Neural cell (in vitro differentiated cells): ENCODE measurements around the gene LY6G5C. TPM values are rescaled to one million over a fixed set of nuclear protein-coding genes. Genes with fewer than 3 reads are reported as not detected.

ENCODE experiments used
- H2AFZ ChIP-seq: fragments of 200-600, 300-800 bp; sonication (generic), shearing (Covaris generic); 2 replicates; pipeline ENCODE4 v1.6.0; 2014; ENCODE audit warnings: low read depth, mild to moderate bottlenecking, antibody characterized with exemption, low read length, moderate library complexity
- H3F3A ChIP-seq: fragments of 200-600 bp; shearing (Covaris generic); 2 replicates; pipeline ENCODE4 v1.6.1; 2016; ENCODE audit warnings: mild to moderate bottlenecking, moderate library complexity, mixed read lengths, antibody characterized with exemption, low read length; ENCODE audit not compliant: insufficient read depth, poor library complexity, severe bottlenecking
- H3K27ac ChIP-seq: fragments of 200-600, 300-800 bp; sonication (generic), shearing (Covaris generic); 2 replicates; pipeline ENCODE4 v1.5.1; 2014; ENCODE audit warnings: mild to moderate bottlenecking, low read length, moderate library complexity
- H3K27me3 ChIP-seq: fragments of 300-800, 200-600 bp; sonication (generic), shearing (Covaris generic); 2 replicates; pipeline ENCODE4 v1.6.0; 2014; ENCODE audit warnings: mild to moderate bottlenecking, low read depth, low read length, moderate library complexity; ENCODE audit not compliant: insufficient read depth
- H3K36me3 ChIP-seq: fragments of 300-800, 200-600 bp; sonication (generic), shearing (Covaris generic); 2 replicates; pipeline ENCODE4 v1.5.1; 2014; ENCODE audit warnings: mild to moderate bottlenecking, antibody characterized with exemption, low read length, moderate library complexity; ENCODE audit not compliant: insufficient read depth
- H3K4me2 ChIP-seq: fragments of 300-800, 200-600 bp; sonication (generic), shearing (Covaris generic); 2 replicates; pipeline ENCODE4 v1.6.0; 2014; ENCODE audit warnings: mild to moderate bottlenecking, low read length
- H3K4me3 ChIP-seq: fragments of 300-800, 200-600 bp; sonication (generic), shearing (Covaris generic); 2 replicates; pipeline ENCODE4 v1.5.1; 2014; ENCODE audit warnings: mild to moderate bottlenecking, low read length, moderate library complexity
- H3K79me2 ChIP-seq: fragments of 200-600 bp; shearing (Covaris generic); replicated peaks from 2 replicates; pipeline ENCODE4 v1.6.0; 2014; ENCODE audit warnings: mild to moderate bottlenecking, low read length, moderate library complexity; ENCODE audit not compliant: insufficient read depth
- H3K9ac ChIP-seq: fragments of 300-800, 200-600 bp; sonication (generic), shearing (Covaris generic); 2 replicates; pipeline ENCODE4 v1.6.1; 2016; ENCODE audit warnings: mild to moderate bottlenecking, low read length, mixed read lengths
- H3K9me2 ChIP-seq: fragments of 200-600 bp; shearing (Covaris generic); 2 replicates; pipeline ENCODE4 v1.6.1; 2016; ENCODE audit warnings: mild to moderate bottlenecking, low read length, mixed read lengths; ENCODE audit not compliant: insufficient read depth
- H3K9me3 ChIP-seq: fragments of 200-600, 300-800 bp; sonication (generic), shearing (Covaris generic); 2 replicates; pipeline ENCODE4 v1.6.1; 2016; ENCODE audit warnings: mild to moderate bottlenecking, mixed run types, low read length, moderate library complexity, mixed read lengths
- H4K20me1 ChIP-seq: fragments of 200-600 bp; shearing (Covaris generic); 2 replicates; pipeline ENCODE4 v1.6.1; 2016; ENCODE audit warnings: mild to moderate bottlenecking, mixed run types; ENCODE audit not compliant: insufficient read depth
- CTCF ChIP-seq: fragments of 450-650 bp; IDR thresholded peaks from 2 replicates; pipeline ENCODE4 v1.5.1; 2014; ENCODE audit warnings: antibody characterized with exemption, mild to moderate bottlenecking, moderate library complexity; ENCODE audit not compliant: poor library complexity, severe bottlenecking
- EP300 ChIP-seq: fragments of 450-650 bp; conservative IDR thresholded peaks from 2 replicates; pipeline ENCODE4 v1.6.1; 2014; ENCODE audit warnings: antibody characterized with exemption, mild to moderate bottlenecking, moderate library complexity; ENCODE audit not compliant: poor library complexity, severe bottlenecking
- EZH2 ChIP-seq: fragments of 200-600, 300-800 bp; shearing (Covaris generic), sonication (generic); IDR thresholded peaks from 2 replicates; pipeline ENCODE4 v1.6.1; 2014; ENCODE audit warnings: antibody characterized with exemption, low read length, borderline replicate concordance, mild to moderate bottlenecking; ENCODE audit not compliant: insufficient read depth, poor library complexity, severe bottlenecking
- MXI1 ChIP-seq: fragments of 450-650 bp; conservative IDR thresholded peaks from 2 replicates; pipeline ENCODE4 v1.6.1; 2014; ENCODE audit warnings: antibody characterized with exemption, mild to moderate bottlenecking; ENCODE audit not compliant: poor library complexity, severe bottlenecking
- POLR2AphosphoS5 ChIP-seq: IDR thresholded peaks from 2 replicates; pipeline ENCODE4 v1.6.1; 2012
- RAD21 ChIP-seq: fragments of 450-650 bp; conservative IDR thresholded peaks from 2 replicates; pipeline ENCODE4 v1.6.1; 2014; ENCODE audit warnings: antibody characterized with exemption, mild to moderate bottlenecking, moderate library complexity
- SMC3 ChIP-seq: fragments of 450-650 bp; conservative IDR thresholded peaks from 2 replicates; pipeline ENCODE4 v1.6.1; 2014; ENCODE audit warnings: antibody characterized with exemption, mild to moderate bottlenecking, moderate library complexity; ENCODE audit not compliant: poor library complexity
- TAF1 ChIP-seq: IDR thresholded peaks from 2 replicates; pipeline ENCODE4 v1.6.1; 2012; ENCODE audit warnings: low read depth
- polyA minus RNA-seq: library from RNA; depleted of rRNA, polyadenylated mRNA; stranded (reverse); fragments of >200 nt; gene quantifications from 2 replicates; pipeline ENCODE4 v1.2.3, GENCODE V29; 2014
- polyA plus RNA-seq: library from polyadenylated mRNA; depleted of rRNA; stranded (reverse); fragments of >200 nt; gene quantifications from 2 replicates; pipeline ENCODE4 v1.2.3, GENCODE V29; 2014
- TF ChIP-seq, protein P1 (sequence below): IDR thresholded peaks from 2 replicates; pipeline ENCODE4 v1.6.1; 2012; ENCODE audit warnings: borderline replicate concordance

LY6G5C gene, protein sequence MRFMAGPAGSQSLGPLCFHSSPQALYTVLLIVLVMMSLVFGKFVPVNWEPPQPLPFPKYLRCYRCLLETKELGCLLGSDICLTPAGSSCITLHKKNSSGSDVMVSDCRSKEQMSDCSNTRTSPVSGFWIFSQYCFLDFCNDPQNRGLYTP
- polyA plus RNA-seq (13.4 and 26.6 TPM in 2 replicates), polyA minus RNA-seq (8.5 and 11.9 TPM in 2 replicates)

DNA sequence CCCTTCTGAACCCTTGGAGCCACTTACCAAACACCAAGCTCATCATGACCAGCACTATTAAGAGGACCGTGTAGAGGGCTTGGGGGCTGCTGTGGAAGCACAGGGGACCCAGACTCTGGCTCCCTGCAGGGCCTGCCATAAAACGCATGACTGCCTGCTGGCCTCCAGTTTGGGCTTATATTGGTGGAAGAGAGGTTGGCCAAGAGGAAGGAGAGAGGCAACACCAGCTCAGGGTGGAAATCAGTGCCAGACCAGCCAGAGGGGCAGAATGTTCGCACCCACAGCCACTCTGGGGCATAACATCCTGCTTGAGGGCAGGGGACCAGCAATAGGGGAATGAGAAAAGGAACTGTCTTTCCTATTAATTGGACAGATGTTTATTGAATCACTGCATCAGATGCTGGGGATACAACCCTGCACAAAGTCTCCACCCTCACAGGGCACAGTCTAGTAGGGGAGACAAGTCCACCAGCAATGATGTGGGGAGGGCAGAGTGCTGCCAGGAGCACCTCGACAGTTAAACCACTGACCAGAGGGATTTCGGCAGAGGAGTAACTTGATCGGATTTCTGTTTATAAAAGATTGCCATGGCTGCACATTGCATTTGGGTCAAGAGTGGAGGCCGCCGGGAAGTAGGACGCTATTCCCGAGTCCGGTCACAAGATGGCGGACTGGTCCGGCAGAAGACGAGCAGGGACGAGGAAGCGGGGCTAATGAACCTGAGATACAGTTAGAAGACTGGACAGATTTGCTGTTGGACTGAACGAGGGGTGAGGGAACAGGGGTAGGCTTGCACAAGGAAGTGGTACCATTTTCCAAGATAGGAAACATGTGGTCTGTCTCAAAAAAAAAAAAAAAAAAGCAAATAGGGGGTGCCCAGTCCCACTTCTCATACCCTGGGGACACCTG lies at the start of gene LY6G5C:
TSS of gene LY6G5C (minus strand) at position 842 of the 909 bp plus-strand sequence. CDS start at position 148, 694 bp downstream.
- H2AFZ ChIP-seq = no peak within 1 kb of the TSS
- H3K79me2 ChIP-seq = no peaks in the 10 kb centered on the region
- no peak within 1 kb of the TSS for H3K27ac ChIP-seq
- H3F3A ChIP-seq = no peaks in the 10 kb centered on the region
- H3K4me3 ChIP-seq = peak within 1 kb of the TSS; percentile 46
- no peaks in the 10 kb centered on the region for H4K20me1 ChIP-seq
- H3K27me3 ChIP-seq = no peaks in the 10 kb centered on the region
- H3K9ac ChIP-seq = peak within 1 kb of the TSS; percentile 34
- no peaks in the 10 kb centered on the region for H3K9me2 ChIP-seq
- H3K36me3 ChIP-seq = peaks cover 4% of the 10 kb centered on the region
- TF ChIP-seq CTCF (peak; percentile 80), RAD21 (peak; percentile 87), POLR2AphosphoS5 (peak; percentile 1), TAF1 (no peak), EP300 (no peak), SMC3 (peak; percentile 82), EZH2 (no peak)
- no peak within 1 kb of the TSS for H3K4me2 ChIP-seq
- no peaks in the 10 kb centered on the region for H3K9me3 ChIP-seq

- peak overlapping the region; percentile 96 for H3K9ac ChIP-seq
- H4K20me1 ChIP-seq = no peaks in the 10 kb centered on the region
- H3K27ac ChIP-seq = peak overlapping the region; percentile 76
- peak overlapping the region; percentile 51 for H3K4me2 ChIP-seq
- no peaks in the 10 kb centered on the region for H3K27me3 ChIP-seq
- peaks cover 24% of the 10 kb centered on the region for H3K79me2 ChIP-seq
- peak overlapping the region; percentile 92 for H3K4me3 ChIP-seq
- H3K9me2 ChIP-seq = no peaks in the 10 kb centered on the region
- H2AFZ ChIP-seq = peak overlapping the region; percentile 97
- TF ChIP-seq EZH2 = no peak
- TF ChIP-seq, protein P1, sequence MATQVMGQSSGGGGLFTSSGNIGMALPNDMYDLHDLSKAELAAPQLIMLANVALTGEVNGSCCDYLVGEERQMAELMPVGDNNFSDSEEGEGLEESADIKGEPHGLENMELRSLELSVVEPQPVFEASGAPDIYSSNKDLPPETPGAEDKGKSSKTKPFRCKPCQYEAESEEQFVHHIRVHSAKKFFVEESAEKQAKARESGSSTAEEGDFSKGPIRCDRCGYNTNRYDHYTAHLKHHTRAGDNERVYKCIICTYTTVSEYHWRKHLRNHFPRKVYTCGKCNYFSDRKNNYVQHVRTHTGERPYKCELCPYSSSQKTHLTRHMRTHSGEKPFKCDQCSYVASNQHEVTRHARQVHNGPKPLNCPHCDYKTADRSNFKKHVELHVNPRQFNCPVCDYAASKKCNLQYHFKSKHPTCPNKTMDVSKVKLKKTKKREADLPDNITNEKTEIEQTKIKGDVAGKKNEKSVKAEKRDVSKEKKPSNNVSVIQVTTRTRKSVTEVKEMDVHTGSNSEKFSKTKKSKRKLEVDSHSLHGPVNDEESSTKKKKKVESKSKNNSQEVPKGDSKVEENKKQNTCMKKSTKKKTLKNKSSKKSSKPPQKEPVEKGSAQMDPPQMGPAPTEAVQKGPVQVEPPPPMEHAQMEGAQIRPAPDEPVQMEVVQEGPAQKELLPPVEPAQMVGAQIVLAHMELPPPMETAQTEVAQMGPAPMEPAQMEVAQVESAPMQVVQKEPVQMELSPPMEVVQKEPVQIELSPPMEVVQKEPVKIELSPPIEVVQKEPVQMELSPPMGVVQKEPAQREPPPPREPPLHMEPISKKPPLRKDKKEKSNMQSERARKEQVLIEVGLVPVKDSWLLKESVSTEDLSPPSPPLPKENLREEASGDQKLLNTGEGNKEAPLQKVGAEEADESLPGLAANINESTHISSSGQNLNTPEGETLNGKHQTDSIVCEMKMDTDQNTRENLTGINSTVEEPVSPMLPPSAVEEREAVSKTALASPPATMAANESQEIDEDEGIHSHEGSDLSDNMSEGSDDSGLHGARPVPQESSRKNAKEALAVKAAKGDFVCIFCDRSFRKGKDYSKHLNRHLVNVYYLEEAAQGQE = no peak
- peak; percentile 19 for TF ChIP-seq RAD21
- no peak for TF ChIP-seq EP300
- TF ChIP-seq CTCF = peak; percentile 42
- no peak for TF ChIP-seq SMC3
- peak; percentile 5 for TF ChIP-seq MXI1
- TF ChIP-seq POLR2AphosphoS5 = peak; percentile 89
- H3F3A ChIP-seq = no peaks in the 10 kb centered on the region
- no peaks in the 10 kb centered on the region for H3K36me3 ChIP-seq
- H3K9me3 ChIP-seq = no peaks in the 10 kb centered on the region
These were observed 49.2 kb upstream of the LY6G5C start for GRCh38 chr6:31729979-31730630.
